Keratinocyte (primary cell): Measurements from ENCODE around the gene IFNE. TPM values are rescaled to one million over a fixed set of nuclear protein-coding genes. Genes with fewer than 3 reads are reported as not detected.

Source experiments
- DNase-seq: peaks from one replicate; pipeline ENCODE4 v3.0.0-alpha.2; 2011; ENCODE audit warnings: low read depth, missing footprints, low spot score
- FAIRE-seq: peaks from 2 replicates; lab custom pipeline; 2011; peaks lifted over from hg19 to GRCh38; lab: Jason Lieb, UNC
- H2AFZ ChIP-seq: 2 replicates; pipeline ENCODE4 v1.6.0; 2012; ENCODE audit warnings: low read length, control low read depth, inconsistent platforms; ENCODE audit not compliant: control insufficient read depth
- H3K27ac ChIP-seq: 2 replicates; pipeline ENCODE4 v1.5.1; 2011; ENCODE audit warnings: low read length; ENCODE audit not compliant: control insufficient read depth, insufficient read depth
- H3K27me3 ChIP-seq: 3 replicates; pipeline ENCODE4 v1.6.0; 2011; ENCODE audit warnings: low read length; ENCODE audit not compliant: control insufficient read depth, insufficient read depth; ENCODE audit errors: extremely low read depth
- H3K36me3 ChIP-seq, 2 experiments: 2 replicates in 1 of 2; 3 replicates in 1 of 2; pipeline ENCODE4 v1.5.1; 2011; ENCODE audit warnings: low read length in 2 of 2, mild to moderate bottlenecking in 1 of 2; ENCODE audit not compliant: control insufficient read depth in 2 of 2, insufficient read depth in 2 of 2; ENCODE audit errors: extremely low read depth in 1 of 2
- H3K4me1 ChIP-seq: 3 replicates; pipeline ENCODE4 v1.5.1; 2011; ENCODE audit warnings: low read length; ENCODE audit not compliant: control insufficient read depth, insufficient read depth; ENCODE audit errors: extremely low read depth
- H3K4me2 ChIP-seq: 3 replicates; pipeline ENCODE4 v1.6.0; 2011; ENCODE audit warnings: low read depth, low read length; ENCODE audit not compliant: control insufficient read depth, insufficient read depth; ENCODE audit errors: extremely low read depth
- H3K4me3 ChIP-seq, 3 experiments: fragments of 200-600 bp in 1 of 3; sonication (generic) in 1 of 3; 2 replicates in 2 of 3; 3 replicates in 1 of 3; pipeline ENCODE4 v1.5.1; 2011 to 2016; ENCODE audit warnings: low read length in 3 of 3, mild to moderate bottlenecking in 3 of 3, control low read depth in 2 of 3, inconsistent platforms in 1 of 3, low read depth in 1 of 3, mixed read lengths in 1 of 3, mixed run types in 1 of 3, moderate library complexity in 1 of 3; ENCODE audit not compliant: control insufficient read depth in 2 of 3, insufficient read depth in 2 of 3; ENCODE audit errors: extremely low read depth in 1 of 3
- H3K79me2 ChIP-seq: 2 replicates; pipeline ENCODE4 v1.6.0; 2012; ENCODE audit warnings: low read length; ENCODE audit not compliant: control insufficient read depth, insufficient read depth
- H3K9ac ChIP-seq: 3 replicates; pipeline ENCODE4 v1.6.0; 2011; ENCODE audit warnings: low read length; ENCODE audit not compliant: control insufficient read depth, insufficient read depth; ENCODE audit errors: extremely low read depth
- H3K9me1 ChIP-seq: 3 replicates; pipeline ENCODE4 v1.6.0; 2011; ENCODE audit warnings: low read length; ENCODE audit not compliant: control insufficient read depth, insufficient read depth; ENCODE audit errors: extremely low read depth
- H3K9me3 ChIP-seq: 2 replicates; pipeline ENCODE4 v1.5.1; 2012; ENCODE audit warnings: low read depth, low read length; ENCODE audit not compliant: control insufficient read depth
- H4K20me1 ChIP-seq: 3 replicates; pipeline ENCODE4 v1.6.0; 2011; ENCODE audit warnings: low read length; ENCODE audit not compliant: control insufficient read depth, insufficient read depth; ENCODE audit errors: extremely low read depth
- EZH2 ChIP-seq: IDR thresholded peaks from one replicate; pipeline ENCODE4 v1.6.1; 2012; ENCODE audit warnings: inconsistent platforms, mild to moderate bottlenecking, low read length, moderate library complexity
- dilution Hi-C: fragments of 300-500 bp; cut with MboI; formaldehyde crosslinking; loops from one replicate; pipeline ENCODE4 v1.7.0; 2020; ENCODE audit warnings: low sequenced_read_pairs; ENCODE audit not compliant: extremely low pct_ligation_motif_present
- polyA plus RNA-seq, 5 experiments: library from polyadenylated mRNA; depleted of rRNA in 3 of 5; stranded (reverse) in 3 of 5; stranded (forward) in 1 of 5; unstranded in 1 of 5; fragments of >200 nt; gene quantifications; 1 replicate in 1 of 5; 2 replicates in 3 of 5; 3 replicates in 1 of 5; pipeline versions ENCODE4 v1.2.1 to v1.2.3, GENCODE V29; 2011 to 2012; ENCODE audit warnings: missing spikeins in 2 of 5, low read depth in 1 of 5, low replicate concordance in 1 of 5
- TF ChIP-seq, protein P1 (sequence below), 3 experiments: IDR thresholded peaks in 1 of 3; conservative IDR thresholded peaks in 1 of 3; optimal IDR thresholded peaks in 1 of 3; 2 replicates in 2 of 3; 3 replicates in 1 of 3; pipeline versions ENCODE3 to v1.5.1; 2011; ENCODE audit warnings: low read length in 3 of 3, mild to moderate bottlenecking in 3 of 3, moderate library complexity in 2 of 3, control low read depth in 1 of 3, inconsistent platforms in 1 of 3; ENCODE audit not compliant: insufficient read depth in 2 of 3; ENCODE audit errors: extremely low read depth in 1 of 3

IFNE gene
- polyA plus RNA-seq, 1 donor (not counting 4 experiments of a cell fraction or from before 2014, with no cell fraction given), result 3.9 TPM

DNA sequence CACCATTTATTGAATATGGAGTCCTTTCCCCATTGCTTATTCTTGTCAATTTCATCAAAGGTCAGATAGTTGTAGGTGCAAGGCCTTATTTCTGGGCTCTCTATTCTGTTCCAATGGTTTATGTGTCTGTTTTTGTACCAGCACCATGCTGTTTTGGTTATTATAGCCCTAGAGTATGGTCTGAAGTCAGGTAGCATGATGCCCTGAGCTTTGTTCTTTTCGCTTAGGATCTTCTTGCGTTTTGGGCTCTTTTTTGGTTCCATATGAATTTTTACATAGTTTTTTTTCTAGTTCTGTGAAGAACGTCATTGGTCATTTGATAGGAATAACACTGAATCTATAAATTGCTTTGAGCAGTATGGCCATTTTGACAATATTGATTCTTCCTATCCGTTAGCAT is 40.2 kb upstream of the IFNE start:
- H3K79me2 ChIP-seq, result peaks cover 97% of the 10 kb centered on the region
- H3K4me2 ChIP-seq, result no peak overlapping the region
- DNase-seq (no peak), FAIRE-seq (no peak)
- H3K4me3 ChIP-seq, result no peak overlapping the region
- no peaks in the 10 kb centered on the region for H3K9me3 ChIP-seq
- peaks cover 8 to 22% of the 10 kb centered on the region in 2 experiments for H3K36me3 ChIP-seq
- H2AFZ ChIP-seq, result no peak overlapping the region
- H3K9me1 ChIP-seq, result peaks cover 2% of the 10 kb centered on the region
- no peak overlapping the region for H3K27ac ChIP-seq
- peaks cover 5% of the 10 kb centered on the region for H3K4me1 ChIP-seq
- dilution Hi-C loops, result no loop called here
- H3K9ac ChIP-seq, result no peak overlapping the region
- TF ChIP-seq, protein P1, sequence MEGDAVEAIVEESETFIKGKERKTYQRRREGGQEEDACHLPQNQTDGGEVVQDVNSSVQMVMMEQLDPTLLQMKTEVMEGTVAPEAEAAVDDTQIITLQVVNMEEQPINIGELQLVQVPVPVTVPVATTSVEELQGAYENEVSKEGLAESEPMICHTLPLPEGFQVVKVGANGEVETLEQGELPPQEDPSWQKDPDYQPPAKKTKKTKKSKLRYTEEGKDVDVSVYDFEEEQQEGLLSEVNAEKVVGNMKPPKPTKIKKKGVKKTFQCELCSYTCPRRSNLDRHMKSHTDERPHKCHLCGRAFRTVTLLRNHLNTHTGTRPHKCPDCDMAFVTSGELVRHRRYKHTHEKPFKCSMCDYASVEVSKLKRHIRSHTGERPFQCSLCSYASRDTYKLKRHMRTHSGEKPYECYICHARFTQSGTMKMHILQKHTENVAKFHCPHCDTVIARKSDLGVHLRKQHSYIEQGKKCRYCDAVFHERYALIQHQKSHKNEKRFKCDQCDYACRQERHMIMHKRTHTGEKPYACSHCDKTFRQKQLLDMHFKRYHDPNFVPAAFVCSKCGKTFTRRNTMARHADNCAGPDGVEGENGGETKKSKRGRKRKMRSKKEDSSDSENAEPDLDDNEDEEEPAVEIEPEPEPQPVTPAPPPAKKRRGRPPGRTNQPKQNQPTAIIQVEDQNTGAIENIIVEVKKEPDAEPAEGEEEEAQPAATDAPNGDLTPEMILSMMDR (optimal IDR thresholded peaks at IDR 0.05 in 1 of 3, IDR thresholded peaks at IDR 0.05 in 1 of 3, conservative IDR thresholded peaks at IDR 0.05 in 1 of 3; ENCODE audit: extremely low read depth in 1 of 3, insufficient read depth in 2 of 3, low read length in 3 of 3), result no peak
- no peak for TF ChIP-seq EZH2
- H3K27me3 ChIP-seq, result no peaks in the 10 kb centered on the region
- peaks cover 21% of the 10 kb centered on the region for H4K20me1 ChIP-seq

DNA sequence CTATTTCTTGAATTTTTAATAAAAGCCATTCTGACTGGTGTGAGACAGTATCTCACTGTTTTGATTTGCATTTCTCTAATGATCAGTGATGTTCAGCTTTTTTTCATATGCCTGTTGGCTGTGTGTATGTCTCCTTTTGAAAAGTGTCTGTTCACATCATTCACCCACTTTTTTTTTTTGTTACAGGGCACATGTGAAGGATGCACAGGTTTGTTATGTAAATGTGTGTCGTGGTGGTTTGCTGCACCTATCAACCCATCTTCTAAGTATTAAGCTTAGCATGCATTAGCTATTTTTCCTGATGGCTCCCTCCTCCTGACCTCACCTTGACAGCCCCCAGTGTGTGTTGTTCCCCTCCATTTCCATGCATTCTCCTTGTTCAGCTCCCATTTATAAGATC is 39.3 kb upstream of the IFNE start:
- H3K4me2 ChIP-seq, result no peak overlapping the region
- dilution Hi-C loops, result no loop called here
- H3K79me2 ChIP-seq, result peaks cover 97% of the 10 kb centered on the region
- no peak overlapping the region for H3K27ac ChIP-seq
- no peak overlapping the region for H3K9ac ChIP-seq
- H3K4me1 ChIP-seq, result peaks cover 5% of the 10 kb centered on the region
- no peaks in the 10 kb centered on the region for H3K9me3 ChIP-seq
- peaks cover 2% of the 10 kb centered on the region for H3K9me1 ChIP-seq
- FAIRE-seq (no peak), DNase-seq (no peak)
- H4K20me1 ChIP-seq, result peaks cover 30% of the 10 kb centered on the region
- peaks cover 6 to 21% of the 10 kb centered on the region in 2 experiments for H3K36me3 ChIP-seq
- no peaks in the 10 kb centered on the region for H3K27me3 ChIP-seq
- H3K4me3 ChIP-seq, result no peak overlapping the region
- TF ChIP-seq, protein P1 (optimal IDR thresholded peaks at IDR 0.05 in 1 of 3, IDR thresholded peaks at IDR 0.05 in 1 of 3, conservative IDR thresholded peaks at IDR 0.05 in 1 of 3; ENCODE audit: extremely low read depth in 1 of 3, insufficient read depth in 2 of 3, low read length in 3 of 3), result no peak
- no peak for TF ChIP-seq EZH2
- H2AFZ ChIP-seq, result no peak overlapping the region
